Stimulated activated CD4-positive, alpha-beta T cell treated with anti-CD3 and anti-CD28 coated beads, Interleukin-2, amount 100 ng/mL, for 4 hours (primary cell): ENCODE results near the gene KCNE5.
"Not testable (repeated sequence)": the region's sequence is repeated elsewhere in the genome, so short reads cannot be mapped to it uniquely, and the experiment has no call there.

Experiments used
- DNase-seq: peaks from one replicate; pipeline ENCODE4 v3.0.0-alpha.2; 2020; ENCODE audit warnings: low read depth

The KCNE5 gene

GRCh38 chrX:109624641-109625616 is at the start of gene KCNE5:
Gene KCNE5, minus strand, starts transcription at chrX:109625172. Its CDS starts 152 bp downstream, at chrX:109625020.
- no peak for DNase-seq

- no peak for DNase-seq
These were observed 47.3 kb upstream of the KCNE5 start for GRCh38 chrX:109672239-109672638.

GRCh38 chrX:109671170-109671569 is 46.2 kb upstream of the KCNE5 start:
- DNase-seq = not testable (repeated sequence)

- DNase-seq = no peak
These were observed 43.0 kb upstream of the KCNE5 start for GRCh38 chrX:109667986-109668385.

- DNase-seq = no peak
These were observed 35.6 kb upstream of the KCNE5 start for GRCh38 chrX:109660435-109661143.

GRCh38 chrX:109658391-109658790 is 33.4 kb upstream of the KCNE5 start:
- DNase-seq = no peak

- DNase-seq = not testable (repeated sequence)
These were observed 32.4 kb upstream of the KCNE5 start for GRCh38 chrX:109657364-109657763.

GRCh38 chrX:109656774-109657173 is 31.8 kb upstream of the KCNE5 start:
- DNase-seq = no peak

GRCh38 chrX:109655502-109656201 is 30.7 kb upstream of the KCNE5 start:
- DNase-seq = no peak

- DNase-seq = no peak
These were observed 29.6 kb upstream of the KCNE5 start for GRCh38 chrX:109654516-109655109.

GRCh38 chrX:109644671-109645070 is 19.7 kb upstream of the KCNE5 start:
- not testable (repeated sequence) for DNase-seq

- DNase-seq = no peak
These were observed 18.7 kb upstream of the KCNE5 start for GRCh38 chrX:109643687-109644086.

- no peak for DNase-seq
These were observed 13.2 kb upstream of the KCNE5 start for GRCh38 chrX:109638158-109638557.

GRCh38 chrX:109637477-109637876 is 12.5 kb upstream of the KCNE5 start:
- DNase-seq = not testable (repeated sequence)

- DNase-seq = no peak
These were observed 10.2 kb upstream of the KCNE5 start for GRCh38 chrX:109635146-109635545.

- no peak for DNase-seq
These were observed 8.0 kb upstream of the KCNE5 start for GRCh38 chrX:109632906-109633504.

- DNase-seq = no peak
These were observed 4.3 kb upstream of the KCNE5 start for GRCh38 chrX:109629310-109629709.

- no peak for DNase-seq
These were observed 1.7 kb upstream of the KCNE5 start for GRCh38 chrX:109626637-109627036.

GRCh38 chrX:109623997-109624396 is 975 bp downstream of the KCNE5 start:
- DNase-seq = no peak

GRCh38 chrX:109622270-109622669 is 2.7 kb downstream of the KCNE5 start:
- no peak for DNase-seq

GRCh38 chrX:109619771-109620170 is 5.2 kb downstream of the KCNE5 start:
- no peak for DNase-seq

- no peak for DNase-seq
These were observed 10.0 kb downstream of the KCNE5 start for GRCh38 chrX:109614951-109615350.
